GM21423 (cell line): ENCODE data around the gene STPG2.
"Not testable (repeated sequence)": the region's sequence is repeated elsewhere in the genome, so short reads cannot be mapped to it uniquely, and the experiment has no call there.

ENCODE experiments used
- ATAC-seq: cut with Tn5 transposase; IDR thresholded peaks from one replicate; pipeline ENCODE4 v1.9.1; 2021; ENCODE audit warnings: mild to moderate bottlenecking, moderate library complexity; ENCODE audit not compliant: unreplicated experiment

The STPG2 gene

GRCh38 chr4:97952763-97953162, 190.5 kb downstream of the STPG2 start:
- ATAC-seq: no peak

GRCh38 chr4:97950836-97951235, 192.4 kb downstream of the STPG2 start:
- no peak for ATAC-seq

DNA sequence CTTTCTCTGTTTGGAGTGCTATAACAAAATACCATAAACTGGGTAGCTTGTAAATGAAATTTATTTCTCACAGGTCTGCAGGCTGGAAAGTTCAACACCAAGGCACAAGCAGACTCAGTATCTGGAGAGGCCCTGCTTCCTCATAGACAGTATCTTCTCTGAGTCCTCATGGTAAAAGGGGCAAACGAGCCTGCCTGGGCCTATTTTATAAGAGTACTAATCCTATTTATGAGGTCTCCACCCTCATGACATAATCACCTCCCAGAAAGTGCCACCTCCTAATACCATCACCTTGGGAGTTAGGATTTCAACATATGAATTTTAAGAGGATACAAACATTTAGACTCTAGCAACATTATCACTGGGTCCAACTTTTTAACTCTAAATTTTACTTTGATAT, 200.3 kb downstream of the STPG2 start:
- no peak for ATAC-seq

- ATAC-seq: no peak
Measured at GRCh38 chr4:97942137-97942536, 201.1 kb downstream of the STPG2 start.

GRCh38 chr4:97938141-97938540, 205.1 kb downstream of the STPG2 start:
- no peak for ATAC-seq

GRCh38 chr4:97924341-97924958, 218.8 kb downstream of the STPG2 start:
- ATAC-seq: no peak

DNA sequence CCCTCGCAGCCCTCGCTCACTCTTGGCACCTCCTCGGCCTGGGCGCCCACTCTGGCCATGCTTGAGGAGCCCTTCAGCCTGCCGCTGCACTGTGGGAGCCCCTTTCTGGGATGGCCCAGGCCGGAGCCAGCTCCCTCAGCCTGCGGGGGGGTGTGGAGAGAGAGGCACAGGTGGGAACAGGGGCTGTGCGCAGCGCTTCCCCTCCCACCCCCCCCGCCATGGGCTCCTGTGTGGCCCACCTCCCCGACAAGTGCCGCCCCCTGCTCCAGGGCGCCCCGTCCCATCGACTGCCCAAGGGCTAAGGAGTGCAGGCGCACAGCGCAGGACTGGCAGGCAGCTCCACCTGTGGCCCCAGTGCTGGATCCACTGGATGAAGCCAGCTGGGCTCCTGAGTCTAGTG, 220.2 kb downstream of the STPG2 start:
- no peak for ATAC-seq

GRCh38 chr4:97917115-97917514, 226.2 kb downstream of the STPG2 start:
- ATAC-seq: no peak

DNA sequence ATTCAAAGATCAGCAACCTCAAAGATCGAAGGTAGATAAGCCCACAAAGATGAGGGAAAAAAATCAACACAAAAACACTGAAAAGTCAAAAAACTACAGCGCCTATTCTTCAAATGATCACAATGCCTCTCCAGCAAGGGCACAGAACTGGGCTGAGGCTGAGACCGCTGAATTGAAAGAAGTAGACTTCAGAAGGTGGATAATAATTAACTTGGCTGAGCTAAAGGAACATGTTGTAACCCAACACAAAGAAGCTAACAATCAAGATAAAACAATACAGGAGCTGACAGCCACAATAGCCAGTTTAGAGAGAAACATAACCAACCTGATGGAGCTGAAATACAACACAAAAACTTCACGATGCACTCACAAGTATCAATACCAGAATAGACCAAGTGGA, 231.1 kb downstream of the STPG2 start:
- no peak for ATAC-seq

- ATAC-seq: no peak
Measured at GRCh38 chr4:97911236-97911906, 231.9 kb downstream of the STPG2 start.

DNA sequence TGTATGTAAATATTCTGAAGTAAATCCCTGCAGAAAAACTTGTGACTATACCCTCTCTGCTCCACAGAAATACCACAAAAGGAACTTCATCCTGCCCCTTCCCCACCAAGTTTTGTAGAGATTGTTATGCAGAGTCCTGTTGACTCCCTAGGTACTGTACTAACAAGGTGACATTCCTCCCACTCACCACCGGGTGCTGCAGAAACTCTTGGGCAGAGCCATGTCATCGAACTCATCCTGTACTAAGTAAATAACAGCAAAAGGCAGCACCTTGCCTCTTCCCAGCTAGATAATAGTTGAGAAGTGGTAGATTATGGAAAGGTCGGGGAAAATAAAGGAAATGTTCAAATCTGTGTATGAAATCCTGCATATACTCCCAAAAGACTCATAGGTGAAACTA, 233.3 kb downstream of the STPG2 start:
- ATAC-seq: no peak

DNA sequence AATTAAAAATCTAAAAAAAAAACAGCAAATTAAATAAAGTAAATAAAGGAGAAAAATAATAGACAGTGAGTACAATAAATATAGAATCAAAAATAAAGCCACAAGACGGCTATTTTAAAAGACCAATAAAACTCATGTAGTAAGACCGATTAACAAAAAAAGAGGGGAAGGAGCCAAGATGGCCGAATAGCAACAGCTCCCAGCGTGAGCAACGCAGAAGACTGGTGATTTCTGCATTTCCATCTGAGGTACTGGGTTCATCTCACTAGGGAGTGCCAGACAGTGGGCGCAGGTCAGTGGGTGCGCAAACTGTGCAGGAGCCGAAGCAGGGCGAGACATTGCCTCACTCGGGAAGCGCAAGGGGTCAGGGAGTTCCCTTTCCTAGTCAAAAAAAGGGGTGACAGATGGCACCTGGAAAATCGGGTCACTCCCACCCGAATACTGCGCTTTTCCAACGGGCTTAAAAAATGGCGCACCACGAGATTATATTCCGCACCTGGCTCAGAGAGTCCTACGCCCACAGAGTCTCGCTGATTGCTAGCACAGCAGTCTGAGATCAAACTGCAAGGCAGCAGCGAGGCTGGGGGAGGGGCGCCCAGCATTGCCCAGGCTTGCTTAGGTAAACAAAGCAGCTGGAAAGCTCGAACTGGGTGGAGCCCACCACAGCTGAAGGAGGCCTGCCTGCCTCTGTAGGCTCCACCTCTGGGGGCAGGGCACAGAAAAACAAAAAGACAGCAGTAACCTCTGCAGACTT, 239.7 kb downstream of the STPG2 start:
- not testable (repeated sequence) for ATAC-seq

GRCh38 chr4:97900229-97900628, 243.0 kb downstream of the STPG2 start:
- no peak for ATAC-seq

DNA sequence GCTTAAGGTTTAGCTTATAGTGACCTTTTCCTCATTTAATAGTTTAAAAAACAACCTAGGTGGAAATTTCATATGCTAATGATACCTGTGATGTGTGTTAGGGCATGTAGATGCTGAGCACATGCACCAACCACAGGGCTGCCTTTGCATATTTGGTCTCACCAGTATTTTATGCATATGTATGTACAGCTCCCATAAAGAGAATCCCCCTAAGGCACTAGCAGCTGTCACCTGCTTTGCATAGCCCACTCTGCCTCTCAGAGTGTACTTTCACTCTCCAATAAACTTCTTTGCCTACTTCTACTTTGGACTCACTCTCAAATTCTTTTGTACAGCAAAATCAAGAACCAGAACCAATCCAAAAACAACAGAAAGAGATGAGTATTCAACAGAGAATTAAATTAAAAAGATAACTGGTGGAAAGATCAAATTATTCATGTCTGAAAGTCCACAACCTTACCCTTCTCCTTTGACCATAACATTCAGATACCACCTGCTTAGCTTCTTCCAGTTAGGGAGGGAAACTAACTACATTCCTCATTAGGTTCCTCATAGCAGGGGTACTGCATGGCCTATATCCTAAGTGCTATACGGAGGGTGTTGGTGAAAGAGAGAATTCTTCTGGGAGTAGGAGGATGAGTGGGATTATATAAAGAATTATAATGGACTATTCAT, 250.5 kb downstream of the STPG2 start:
- no peak for ATAC-seq

GRCh38 chr4:97879942-97880341, 263.3 kb downstream of the STPG2 start:
- no peak for ATAC-seq

- ATAC-seq: no peak
Measured at GRCh38 chr4:97868097-97868496, 275.2 kb downstream of the STPG2 start.

GRCh38 chr4:97867557-97868091, 275.7 kb downstream of the STPG2 start:
- no peak for ATAC-seq

DNA sequence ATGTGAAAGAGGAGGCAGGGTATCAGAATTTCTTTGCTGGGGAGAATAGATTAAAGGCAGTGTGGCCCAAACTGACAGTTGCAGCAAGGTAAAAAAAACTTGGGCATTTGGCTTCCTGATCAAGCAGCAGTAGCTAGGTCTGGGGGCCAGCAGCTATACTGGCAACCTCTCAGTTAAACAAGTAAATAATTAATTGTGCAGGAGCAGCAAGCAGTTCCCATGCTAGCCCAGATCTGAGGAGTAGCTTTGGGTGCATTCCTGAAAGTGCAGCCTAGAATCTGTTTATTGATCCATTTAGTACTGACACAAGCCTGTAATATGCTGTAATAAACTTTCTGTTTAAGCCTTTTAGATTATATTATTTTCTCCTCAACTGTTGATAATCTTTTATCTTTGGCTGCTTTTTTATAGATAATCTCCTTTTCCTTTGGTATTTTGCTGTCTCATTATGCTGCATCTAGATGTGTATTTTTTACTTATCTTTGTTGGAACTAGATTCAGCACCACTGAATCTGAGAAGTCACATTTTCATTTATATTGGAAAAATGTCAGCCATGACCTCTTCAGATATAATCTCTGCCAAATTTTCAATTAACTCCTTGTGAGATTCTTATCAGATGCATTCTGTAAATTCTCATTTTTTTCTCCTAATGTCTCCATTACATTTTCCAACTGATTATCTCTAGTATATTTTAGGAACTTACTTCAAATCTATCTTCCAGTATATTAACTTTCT, 276.3 kb downstream of the STPG2 start:
- no peak for ATAC-seq

GRCh38 chr4:97851115-97851514, 292.2 kb downstream of the STPG2 start:
- ATAC-seq: no peak

- no peak for ATAC-seq
Measured at GRCh38 chr4:97845758-97846157, 297.5 kb downstream of the STPG2 start.

DNA sequence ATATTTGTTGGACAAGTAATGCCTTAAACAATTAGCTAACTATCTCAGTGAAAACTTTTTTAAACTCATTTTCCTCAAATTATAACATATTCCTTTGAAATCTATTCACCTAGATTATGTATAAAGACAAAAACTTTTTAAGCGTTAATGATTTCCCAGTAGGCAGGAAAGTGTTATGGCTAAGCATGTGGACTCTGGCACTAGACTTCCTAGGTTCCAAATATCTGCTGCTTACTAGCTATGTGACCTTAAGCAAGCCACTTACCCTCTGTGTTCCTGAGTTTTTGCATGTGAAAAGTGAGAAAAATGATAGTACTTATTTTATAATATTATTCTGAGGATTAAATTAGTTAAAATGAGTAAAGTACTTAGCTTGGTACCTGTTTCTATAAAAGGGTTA, 301.8 kb downstream of the STPG2 start:
- no peak for ATAC-seq
